K562 (cell line): Measurements from ENCODE around the gene RAB43. TPM values are rescaled to one million over a fixed set of nuclear protein-coding genes. Genes with fewer than 3 reads are reported as not detected.

Source experiments
- ATAC-seq: fragments of 200-7000 bp; cut with Tn5 transposase; 3 replicates; pipeline ENCODE4 v1.9.1; 2020; ENCODE audit warnings: moderate library complexity
- BruUV-seq: library from RNA; stranded (reverse); fragments of 400-500 nt; replicated peaks from 2 replicates; lab custom pipeline; 2021; lab: Mats Ljungman, UMichigan
- CTCF ChIA-PET: fragments of 300-600 bp; formaldehyde crosslinking; extraction: SDS; loops from one replicate; lab custom pipeline; 2021; ENCODE audit warnings: low intra/inter-chr PET ratio; lab: Yijun Ruan, JAX
- POLR2A ChIA-PET: fragments of 300-600, 350-650 bp; sonication (Branson Sonifier 250); formaldehyde crosslinking; extraction: SDS; loops from one replicate; lab custom pipeline; 2021; ENCODE audit warnings: antibody characterized with exemption, inconsistent platforms; lab: Yijun Ruan, JAX
- DNase-seq, 4 experiments: peaks; one replicate each; pipeline versions ENCODE4 v3.0.0 to v3.0.0-alpha.2; 2011 to 2018; ENCODE audit warnings: low spot score in 3 of 4, mixed read lengths in 3 of 4; ENCODE audit errors: extremely low read depth in 1 of 4
- FAIRE-seq: peaks from 2 replicates; lab custom pipeline; 2011; peaks lifted over from hg19 to GRCh38; lab: Jason Lieb, UNC
- H2AFZ ChIP-seq: 2 replicates; pipeline ENCODE4 v1.6.0; 2011; ENCODE audit warnings: low read depth, low read length, control low read depth, inconsistent platforms
- H3K27ac ChIP-seq: fragments of 200-600 bp; 3 replicates; pipeline ENCODE4 v1.8.0; 2011; ENCODE audit warnings: low read depth, mild to moderate bottlenecking, control low read depth, inconsistent platforms, low read length, moderate library complexity, mixed read lengths; ENCODE audit errors: extremely low read depth
- H3K27me3 ChIP-seq, 2 experiments: fragments of 300-600 bp in 1 of 2; 2 replicates in 1 of 2; 3 replicates in 1 of 2; pipeline versions ENCODE4 v1.6.0 to v1.8.0; 2011; ENCODE audit warnings: inconsistent platforms in 2 of 2, low read length in 2 of 2, mild to moderate bottlenecking in 1 of 2, mixed read lengths in 1 of 2, moderate library complexity in 1 of 2; ENCODE audit not compliant: control insufficient read depth in 2 of 2, insufficient read depth in 2 of 2
- H3K36me3 ChIP-seq: fragments of 300-600 bp; 3 replicates; pipeline ENCODE4 v1.8.0; 2011; ENCODE audit warnings: mild to moderate bottlenecking, low read length, inconsistent platforms; ENCODE audit not compliant: control insufficient read depth, insufficient read depth
- H3K4me1 ChIP-seq, 2 experiments: fragments of 200-600 bp in 1 of 2; replicated peaks in 1 of 2; 2 replicates in 1 of 2; 3 replicates in 1 of 2; pipeline versions ENCODE4 v1.5.1 to v1.8.0; 2011; ENCODE audit warnings: inconsistent platforms in 2 of 2, low read length in 2 of 2, mild to moderate bottlenecking in 1 of 2, mixed read lengths in 1 of 2, moderate library complexity in 1 of 2; ENCODE audit not compliant: control insufficient read depth in 2 of 2, insufficient read depth in 2 of 2
- H3K4me2 ChIP-seq: 2 replicates; pipeline ENCODE4 v1.6.1; 2011; ENCODE audit warnings: low read length, control low read depth, inconsistent platforms, mixed read lengths; ENCODE audit not compliant: insufficient read depth
- H3K4me3 ChIP-seq: fragments of 200-600 bp; sonication (generic), shearing (Covaris generic); 2 replicates; pipeline ENCODE4 v1.5.1; 2016; ENCODE audit warnings: control low read depth, inconsistent platforms
- H3K79me2 ChIP-seq: fragments of 200-600 bp; 3 replicates; pipeline ENCODE4 v1.8.0; 2011; ENCODE audit warnings: low read length, inconsistent platforms; ENCODE audit not compliant: control insufficient read depth, insufficient read depth
- H3K9ac ChIP-seq, 2 experiments: 2 replicates each; pipeline versions ENCODE4 v1.6.0 to v1.6.1; 2011; ENCODE audit warnings: low read depth in 2 of 2, low read length in 2 of 2, control low read depth in 1 of 2, inconsistent platforms in 1 of 2, mild to moderate bottlenecking in 1 of 2, mixed read lengths in 1 of 2; ENCODE audit not compliant: insufficient read depth in 1 of 2
- H3K9me1 ChIP-seq: one replicate; pipeline ENCODE4 v1.6.0; 2011; ENCODE audit warnings: inconsistent platforms, mild to moderate bottlenecking, low read length, moderate library complexity; ENCODE audit not compliant: control insufficient read depth, insufficient read depth
- H3K9me3 ChIP-seq: replicated peaks from 2 replicates; pipeline ENCODE4 v1.5.1; 2011; ENCODE audit warnings: low read depth, low read length, inconsistent platforms; ENCODE audit not compliant: control insufficient read depth, insufficient read depth
- H4K20me1 ChIP-seq: replicated peaks from 2 replicates; pipeline ENCODE4 v1.6.1; 2011; ENCODE audit warnings: low read length, inconsistent platforms, mixed read lengths; ENCODE audit not compliant: control insufficient read depth, insufficient read depth
- FIP1L1 ChIP-seq: fragments of 200-400 bp; formaldehyde crosslinking; IDR thresholded peaks from 2 replicates; pipeline ENCODE4 v1.6.1; 2018; ENCODE audit warnings: mild to moderate bottlenecking, low read depth, low read length; ENCODE audit not compliant: poor library complexity, severe bottlenecking
- FOXA1 ChIP-seq: fragments of 450-650 bp; IDR thresholded peaks from 2 replicates; pipeline ENCODE4 v1.6.1; 2016; ENCODE audit warnings: mild to moderate bottlenecking, borderline replicate concordance
- KDM4B ChIP-seq, 2 experiments: fragments of 450-650 bp in 1 of 2; sonication (generic) in 1 of 2; IDR thresholded peaks; 2 replicates each; pipeline ENCODE4 v1.6.1; 2016 to 2017; ENCODE audit warnings: borderline replicate concordance in 2 of 2, antibody characterized with exemption in 1 of 2, low read depth in 1 of 2, mild to moderate bottlenecking in 1 of 2
- REST ChIP-seq, 2 experiments: fragments of 450-650 bp; formaldehyde crosslinking in 1 of 2; IDR thresholded peaks; 2 replicates each; pipeline versions ENCODE4 v1.4.0 to v1.6.1; 2014 to 2020; ENCODE audit warnings: mild to moderate bottlenecking in 2 of 2, borderline replicate concordance in 1 of 2, low read depth in 1 of 2
- SMARCC2 ChIP-seq: fragments of 450-650 bp; IDR thresholded peaks from 2 replicates; pipeline ENCODE4 v1.6.1; 2017; ENCODE audit warnings: antibody characterized with exemption, moderate library complexity, mild to moderate bottlenecking, low read depth
- TAF15 ChIP-seq: fragments of 200-400 bp; formaldehyde crosslinking; IDR thresholded peaks from 2 replicates; pipeline ENCODE4 v1.6.1; 2017; ENCODE audit warnings: mild to moderate bottlenecking, low read depth, low read length, moderate library complexity
- ZNF644 ChIP-seq: fragments of 200-800 bp; sonication (Bioruptor generic); IDR thresholded peaks from 2 replicates; pipeline ENCODE4 v1.6.1; 2016; ENCODE audit warnings: low read depth, missing genetic modification characterization, missing compliant biosample characterization
- ZNF79 ChIP-seq: fragments of 250-450 bp; sonication (Bioruptor Pico); IDR thresholded peaks from 2 replicates; pipeline ENCODE4 v1.4.0; 2020; ENCODE audit warnings: low read depth, mild to moderate bottlenecking, moderate library complexity
- WGBS: fragments of 100-300 bp; shearing (Covaris generic); methylation state at CpG from one replicate; pipeline ENCODE4 v1.1.6; 2016; ENCODE audit warnings: low coverage, mixed read lengths; ENCODE audit not compliant: insufficient coverage; ENCODE audit errors: missing lambda C conversion rate; 5-methylcytosine and 5-hydroxymethylcytosine counted together
- in situ Hi-C: fragments of 300-500 bp; cut with MboI; formaldehyde crosslinking; loops from 4 replicates; pipeline ENCODE4 v1.15.0; 2018; ENCODE audit warnings: inconsistent platforms, mixed read lengths
- intact Hi-C: fragments of 100-400 bp; cut with micrococcal nuclease; formaldehyde crosslinking; loops from 2 replicates; pipeline ENCODE4 v1.14.2; 2022
- polyA plus RNA-seq, 8 experiments: library from polyadenylated mRNA; depleted of rRNA in 4 of 8; stranded (reverse) in 5 of 8; unstranded in 3 of 8; fragments of >200 nt; fragmentation: Nextera tagmentation in 2 of 8; fragmentation: Illumina TruSeq in 1 of 8; extraction: Ambion mirVana in 2 of 8; extraction: Trizol in 1 of 8; gene quantifications; 2 replicates each; pipeline versions ENCODE4 v1.2.1 to v1.2.3, GENCODE V29; 2011 to 2014; ENCODE audit warnings: inconsistent platforms in 1 of 8, missing spikeins in 1 of 8
- total RNA-seq, 7 experiments: library from RNA; depleted of rRNA in 6 of 7; stranded (reverse); fragments of >200 nt in 6 of 7; fragmentation: Illumina TruSeq in 2 of 7; extraction: Trizol in 2 of 7; gene quantifications; 2 replicates each; pipeline versions ENCODE4 v1.2.1 to v1.2.3, GENCODE V29; 2011 to 2021; ENCODE audit warnings: low replicate concordance in 1 of 7

Gene RAB43
- total and polyA plus RNA-seq, 9 of the 15 experiments (the other 6 are each of a cell fraction or from before 2014, with no cell fraction given) = 0.04 to 6.8 (median 1.7) TPM; not detected in 2

- DNase-seq (no peak), ATAC-seq (no peak; the same call in 2 of the 3 replicates), FAIRE-seq (no peak)
- Histone ChIP-seq H3K9me1 (no peaks in the 10 kb centered on the region), H3K27me3 (no peaks in the 10 kb centered on the region), H3K79me2 (no peaks in the 10 kb centered on the region), H3K9me3 (no peaks in the 10 kb centered on the region), H3K9ac (peak overlapping the region in 1 of 2 experiments; percentile 79; a peak in 1 of 4 replicates), H3K36me3 (no peaks in the 10 kb centered on the region), H3K27ac (peak overlapping the region; percentile 22; the same call in 1 of the 3 replicates), H3K4me1 (peaks cover 6 to 10% of the 10 kb centered on the region in 2 experiments; a peak in 4 of 5 replicates), H3K4me3 (no peak overlapping the region), H2AFZ (peak overlapping the region; percentile 89), H4K20me1 (no peaks in the 10 kb centered on the region), H3K4me2 (peak overlapping the region; percentile 60)
- intact Hi-C loops (loop anchor here (5.0 to 10.0 kb wide), 2 partner anchors 57 to 110 kb away; no protein-coding TSS in a partner anchor), in situ Hi-C loops (loop anchor here (10.0 kb wide), 1 partner anchor 107 kb away; no protein-coding TSS in a partner anchor)
- ChIA-PET CTCF (no interaction called here), POLR2A (interaction anchor here (0.6 kb wide), 2 partner anchors 81 to 130 kb away, joined by 3 read pairs; partner anchors contain the start of gene EFCC1)
- BruUV-seq = no TSS peak
- WGBS = 35% methylated on average over 9 of the region's 9 CpGs
- TF ChIP-seq FIP1L1 (no peak), FOXA1 (no peak), KDM4B (IDR thresholded peaks at IDR 0.05; ENCODE audit: borderline replicate concordance in 2 of 2, low read depth in 1 of 2) (no peak), SMARCC2 (no peak), REST (IDR thresholded peaks at IDR 0.05; ENCODE audit: borderline replicate concordance) (no peak), REST (CRISPR knock-in tag; IDR thresholded peaks at IDR 0.05; ENCODE audit: low read depth) (no peak), TAF15 (no peak), ZNF79 (CRISPR knock-in tag) (no peak), ZNF644 (tag) (no peak)
These were observed 39.6 kb downstream of the RAB43 start for GRCh38 chr3:129082026-129082425.
